ENCODE results near the gene ARFGEF3.
"Not testable (repeated sequence)": the region's sequence is repeated elsewhere in the genome, so short reads cannot be mapped to it uniquely, and the experiment has no call there.

The ARFGEF3 gene

DNA sequence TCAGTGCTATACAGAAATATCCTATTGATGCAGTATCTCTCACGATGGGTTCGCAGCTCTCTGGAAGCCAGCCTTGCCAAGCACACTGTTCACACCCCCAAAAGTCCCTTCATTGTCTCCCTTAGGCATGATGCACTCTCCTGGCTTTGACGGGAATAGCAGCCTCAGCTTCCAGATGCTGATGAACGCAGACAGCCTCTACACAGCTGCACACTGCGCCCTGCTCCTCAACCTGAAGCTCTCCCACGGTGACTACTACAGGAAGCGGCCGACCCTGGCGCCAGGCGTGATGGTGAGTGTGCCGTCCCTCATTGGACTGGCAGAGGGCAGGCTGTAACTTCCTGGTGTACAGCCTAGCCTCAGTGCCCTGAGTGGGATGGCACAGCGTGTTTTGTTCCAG lies 116.6 kb downstream of the ARFGEF3 start:
- peak in 1 of 2 experiments; percentile 21 for DNase-seq

DNA sequence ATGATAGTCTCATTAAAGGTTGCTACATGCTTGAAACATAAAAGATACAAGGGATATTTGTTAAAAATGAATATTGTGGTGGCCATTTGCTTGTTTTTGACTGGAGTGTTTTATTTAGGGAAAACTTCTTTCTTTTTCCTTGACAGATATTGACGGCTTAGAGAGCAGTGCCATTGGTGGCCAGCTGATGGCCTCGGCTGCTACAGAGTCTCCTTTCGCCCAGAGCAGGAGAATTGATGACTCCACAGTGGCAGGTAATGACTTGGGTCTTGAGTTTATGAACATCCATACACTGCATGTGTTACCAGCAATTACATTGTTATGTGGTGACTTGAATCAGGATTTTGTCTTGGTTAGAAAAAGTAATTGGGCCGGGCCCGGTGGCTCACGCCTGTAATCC lies 124.1 kb downstream of the ARFGEF3 start:
- no peak for DNase-seq

GRCh38 chr6:138286698-138287097 lies 125.0 kb downstream of the ARFGEF3 start:
- DNase-seq: no peak

GRCh38 chr6:138287144-138287955 lies 125.6 kb downstream of the ARFGEF3 start:
- peak in 1 of 2 experiments; percentile 55 for DNase-seq

DNA sequence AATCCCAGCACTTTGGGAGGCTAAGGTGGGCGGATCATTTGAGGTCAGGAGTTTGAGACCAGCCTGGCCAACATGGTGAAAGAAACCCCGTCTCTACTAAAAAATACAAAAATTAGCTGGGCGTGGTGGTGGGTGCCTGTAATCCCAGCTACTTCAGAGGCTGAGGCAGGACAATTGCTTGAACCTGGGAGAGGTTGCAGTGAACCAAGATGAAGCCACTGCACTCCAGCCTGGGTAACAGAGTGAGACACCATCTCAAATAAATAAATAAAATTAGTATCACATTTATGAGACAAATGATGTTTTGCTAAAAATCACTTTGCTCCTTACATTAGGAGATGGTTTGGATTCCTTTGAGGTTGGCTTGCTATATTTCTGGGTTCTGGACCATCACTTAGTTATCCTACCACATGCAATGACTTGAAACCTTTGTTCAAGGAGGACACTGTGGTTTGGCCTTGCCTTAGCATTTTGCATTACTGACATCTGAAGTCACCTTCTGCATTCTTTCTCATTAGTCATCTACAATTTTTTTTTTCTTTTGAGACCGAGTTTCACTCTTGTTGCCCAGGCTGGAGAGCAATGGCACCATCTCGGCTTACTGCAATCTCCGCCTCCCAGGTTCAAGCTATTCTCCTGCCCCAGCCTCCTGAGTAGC lies 126.8 kb downstream of the ARFGEF3 start:
- not testable (repeated sequence) for DNase-seq

DNA sequence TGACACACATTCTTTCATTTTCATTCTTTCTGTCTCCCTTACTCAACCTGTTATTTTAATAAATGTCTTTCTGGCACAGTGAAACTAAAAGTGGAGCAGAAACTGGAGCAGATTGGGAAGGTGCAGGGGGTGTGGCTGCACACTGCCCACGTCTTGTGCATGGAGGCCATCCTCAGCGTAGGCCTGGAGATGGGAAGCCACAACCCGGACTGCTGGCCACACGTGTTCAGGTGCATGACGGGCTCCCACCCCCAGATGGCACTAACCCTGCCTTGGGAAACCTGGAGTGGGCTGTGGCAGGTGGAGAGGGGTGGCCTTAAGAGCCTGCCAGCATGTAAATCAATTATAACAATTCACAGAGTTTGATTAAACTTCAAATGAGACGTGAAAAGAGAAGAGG lies 128.0 kb downstream of the ARFGEF3 start:
- peak; percentile 21 to 65 for DNase-seq

DNA sequence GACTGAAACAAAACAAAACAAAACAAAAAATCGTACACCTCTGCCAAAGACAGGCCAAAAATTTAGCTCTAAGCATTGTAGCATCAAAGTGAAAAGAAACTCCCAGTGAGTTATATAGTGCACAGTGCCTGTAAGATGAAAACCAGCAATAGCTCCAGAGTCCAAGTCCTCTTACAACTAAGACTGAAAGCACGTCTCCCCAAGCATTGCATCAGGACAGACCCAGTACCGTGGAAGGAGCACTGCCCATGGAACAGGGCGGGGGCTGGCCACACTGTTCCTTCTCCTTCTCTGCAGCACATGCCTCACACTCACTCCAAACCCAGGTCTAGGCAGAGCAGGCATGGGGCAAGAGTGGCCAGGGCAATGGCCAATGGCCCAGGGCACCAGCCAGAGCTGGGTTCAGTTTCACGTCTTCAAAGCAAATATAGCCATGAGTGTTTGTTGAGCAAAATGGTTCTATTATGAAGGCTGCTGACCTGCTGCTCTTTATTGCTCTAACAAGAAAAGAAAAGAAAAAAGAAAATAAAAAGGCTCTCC lies 128.8 kb downstream of the ARFGEF3 start:
- no peak for DNase-seq

GRCh38 chr6:138291036-138291848 lies 129.5 kb downstream of the ARFGEF3 start:
- DNase-seq: no peak

DNA sequence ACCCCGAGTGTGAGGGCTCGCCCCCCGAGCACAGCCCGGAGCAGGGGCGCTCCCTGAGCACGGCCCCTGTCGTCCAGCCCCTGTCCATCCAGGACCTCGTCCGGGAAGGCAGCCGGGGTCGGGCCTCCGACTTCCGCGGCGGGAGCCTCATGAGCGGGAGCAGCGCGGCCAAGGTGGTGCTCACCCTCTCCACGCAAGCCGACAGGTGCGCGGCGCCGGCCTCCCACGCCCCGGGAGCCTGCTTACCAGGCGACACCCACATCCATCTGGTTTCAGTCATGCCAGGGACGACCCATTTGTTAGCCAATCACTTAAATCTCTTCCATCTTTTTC lies 130.1 kb downstream of the ARFGEF3 start:
- no peak for DNase-seq

- no peak for DNase-seq
Observed at GRCh38 chr6:138292482-138292881, 130.7 kb downstream of the ARFGEF3 start.

- DNase-seq: no peak
Observed at GRCh38 chr6:138293428-138294395, 132.0 kb downstream of the ARFGEF3 start.

DNA sequence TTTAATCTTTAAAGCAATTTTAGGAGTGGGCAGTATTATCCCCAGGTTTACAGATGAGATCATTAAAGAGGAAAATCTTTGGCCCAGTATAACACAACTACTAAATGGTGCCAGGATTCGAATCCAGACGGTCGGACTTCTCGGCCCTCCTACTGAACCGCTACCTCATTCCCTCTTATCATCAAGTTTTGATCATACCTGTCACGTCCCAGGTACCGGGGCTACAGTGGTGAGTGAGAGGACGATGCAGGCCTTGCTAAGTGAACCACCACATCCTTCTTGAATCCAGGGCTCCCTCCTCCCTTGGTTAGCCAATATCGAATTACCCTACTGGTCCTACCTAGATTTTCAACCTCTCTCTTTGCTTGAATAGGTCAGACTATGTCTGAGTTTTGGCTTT lies 134.6 kb downstream of the ARFGEF3 start:
- no peak for DNase-seq

GRCh38 chr6:138296786-138297185 lies 135.0 kb downstream of the ARFGEF3 start:
- DNase-seq: no peak

DNA sequence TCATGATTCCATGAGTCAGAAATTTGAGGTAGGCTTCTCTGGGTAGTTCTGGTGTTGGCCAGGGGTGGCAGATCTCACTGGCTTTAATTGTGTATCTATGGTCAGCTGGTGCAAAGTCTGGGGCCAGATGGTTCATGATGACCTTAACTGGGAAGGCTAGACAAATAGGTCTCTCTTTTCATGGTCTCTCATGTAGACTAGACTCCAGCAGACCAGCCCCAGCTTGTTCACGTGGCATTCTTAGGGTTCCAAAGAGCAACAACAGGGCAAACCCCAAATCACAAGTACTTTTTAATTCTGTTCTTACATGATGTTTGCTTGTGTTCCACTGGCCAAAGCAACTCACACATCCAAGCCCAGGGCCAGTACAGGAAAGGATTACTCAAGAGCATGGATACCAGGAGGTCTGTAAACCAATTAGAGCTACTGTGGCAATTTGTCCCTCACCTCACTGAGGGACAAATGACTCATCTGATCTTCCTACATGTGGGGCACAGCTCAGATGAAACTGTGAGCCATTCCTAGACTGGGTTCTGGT lies 136.1 kb downstream of the ARFGEF3 start:
- no peak for DNase-seq

GRCh38 chr6:138300469-138300868 lies 138.7 kb downstream of the ARFGEF3 start:
- no peak for DNase-seq

DNA sequence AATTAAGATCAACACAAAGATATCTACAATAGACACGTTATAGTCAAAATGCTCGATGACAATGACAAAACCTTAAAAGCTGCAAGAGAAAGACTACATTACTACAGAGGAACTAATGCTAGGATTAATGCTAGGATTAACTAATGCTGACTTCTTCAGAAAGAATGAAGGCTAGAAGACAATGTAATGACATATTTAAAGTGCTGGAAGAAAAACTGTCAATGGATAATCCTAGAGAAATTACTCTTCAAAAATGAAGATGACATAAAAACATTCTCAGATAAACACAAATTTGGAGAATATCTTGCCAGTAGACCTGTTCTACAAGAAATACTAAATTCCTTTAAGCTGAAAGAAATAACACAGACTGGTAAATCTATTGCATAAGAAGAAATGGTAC lies 140.8 kb downstream of the ARFGEF3 start:
- no peak for DNase-seq

GRCh38 chr6:138307352-138307751 lies 145.6 kb downstream of the ARFGEF3 start:
- DNase-seq: no peak

- no peak for DNase-seq
Observed at GRCh38 chr6:138307816-138308730, 146.3 kb downstream of the ARFGEF3 start.

DNA sequence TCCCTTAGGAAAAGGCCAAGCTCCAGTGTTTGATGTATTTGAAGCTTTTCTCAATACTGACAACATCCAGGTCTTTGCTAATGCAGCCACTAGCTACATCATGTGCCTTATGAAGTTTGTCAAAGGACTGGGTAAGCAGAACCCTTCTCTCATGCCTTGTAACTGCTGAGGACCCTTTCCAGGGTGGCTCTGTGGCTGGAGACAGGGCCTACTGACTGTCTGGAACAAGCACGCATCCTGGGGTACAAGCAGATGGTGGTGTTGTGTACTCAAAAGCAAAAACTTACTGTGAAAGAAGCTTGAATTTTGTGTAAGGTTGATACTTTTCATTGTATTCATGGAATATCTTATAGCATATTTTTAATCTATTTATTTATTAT lies 147.0 kb downstream of the ARFGEF3 start:
- no peak for DNase-seq

DNA sequence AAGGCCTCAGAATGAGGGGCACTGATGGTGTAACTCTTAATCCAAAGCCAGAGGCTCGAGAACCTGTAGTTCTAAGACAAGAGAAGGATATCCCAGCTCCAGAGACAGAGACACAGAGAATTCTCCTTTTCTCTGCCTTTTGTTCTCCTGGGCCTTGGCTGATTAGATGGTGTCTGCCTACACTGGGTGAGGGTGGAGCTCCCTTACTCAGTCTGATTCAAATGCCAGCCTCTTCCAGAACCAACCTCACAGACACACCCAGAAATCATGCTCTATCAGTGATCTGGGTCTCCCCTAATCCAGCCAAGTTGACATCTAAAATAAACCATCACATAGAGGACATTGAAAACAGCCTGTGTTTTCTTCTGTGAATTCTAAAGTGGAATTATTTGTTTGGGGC lies 148.0 kb downstream of the ARFGEF3 start:
- DNase-seq: no peak

- no peak for DNase-seq
Observed at GRCh38 chr6:138310294-138310693, 148.6 kb downstream of the ARFGEF3 start.

Measured in NCI-H524 (cell line).